Inflammatory macrophage treated with lipopolysaccharide for 4 hours (primary cell): ENCODE data around the gene PARD3B.
"Not testable (repeated sequence)": the region's sequence is repeated elsewhere in the genome, so short reads cannot be mapped to it uniquely, and the experiment has no call there.

Experiments used
- DNase-seq: peaks from one replicate; pipeline ENCODE4 v3.0.0-alpha.2; 2020

PARD3B gene

GRCh38 chr2:205169464-205169863 is 624.2 kb downstream of the PARD3B start:
- DNase-seq = no peak

- DNase-seq = no peak
These were observed 625.1 kb downstream of the PARD3B start for GRCh38 chr2:205170399-205170798.

DNA sequence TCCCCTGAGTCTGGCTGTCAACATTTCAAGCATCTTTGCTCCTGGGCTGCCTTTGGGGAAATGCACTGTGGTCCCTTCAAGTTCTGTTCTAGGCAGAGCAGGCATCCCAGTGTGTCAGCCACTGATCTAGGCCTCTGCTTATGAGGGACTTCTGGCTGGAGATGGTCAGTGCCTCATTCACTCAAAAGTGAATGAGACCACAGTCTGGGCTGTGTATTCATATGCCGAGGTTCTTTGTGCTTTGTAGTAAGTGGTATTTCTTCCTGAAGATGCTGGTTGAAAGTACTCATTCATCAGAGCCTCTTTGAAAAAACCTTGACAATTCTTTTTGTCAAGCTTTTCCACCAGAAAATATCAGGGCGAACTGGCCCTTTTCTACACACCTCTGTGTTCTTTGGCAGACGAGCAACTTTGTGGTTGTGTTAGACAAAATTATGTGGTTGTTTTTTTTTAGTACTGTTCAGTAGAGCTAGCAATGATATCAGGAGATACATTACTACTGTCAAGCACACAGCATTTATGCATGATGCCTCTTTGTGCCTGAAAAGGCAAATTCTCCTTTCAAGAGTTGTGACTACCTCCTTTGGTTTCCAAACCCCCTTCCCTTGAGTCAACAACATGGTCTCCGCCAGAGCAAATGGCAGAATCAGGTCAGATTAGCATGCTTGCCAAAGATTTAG is 626.1 kb downstream of the PARD3B start:
- no peak for DNase-seq

DNA sequence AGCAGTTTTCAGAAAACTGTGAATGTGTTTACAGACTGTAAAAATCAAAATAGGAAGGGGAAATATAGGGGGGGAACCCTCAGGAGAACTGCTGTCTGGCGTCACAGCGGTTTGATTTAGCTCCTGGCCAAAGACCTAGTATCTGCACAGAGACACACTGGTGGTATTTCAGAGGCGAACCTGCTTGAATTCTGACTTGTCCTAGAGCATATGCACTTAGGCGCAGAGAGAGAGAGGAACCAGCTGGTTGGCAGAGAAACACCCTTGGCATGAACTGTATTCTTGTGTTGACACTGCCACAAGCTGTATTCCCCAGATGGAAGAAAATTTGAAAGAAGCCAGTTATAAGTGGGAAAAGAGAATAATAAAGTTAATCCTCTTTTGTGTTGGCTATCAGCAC is 630.6 kb downstream of the PARD3B start:
- DNase-seq = no peak

DNA sequence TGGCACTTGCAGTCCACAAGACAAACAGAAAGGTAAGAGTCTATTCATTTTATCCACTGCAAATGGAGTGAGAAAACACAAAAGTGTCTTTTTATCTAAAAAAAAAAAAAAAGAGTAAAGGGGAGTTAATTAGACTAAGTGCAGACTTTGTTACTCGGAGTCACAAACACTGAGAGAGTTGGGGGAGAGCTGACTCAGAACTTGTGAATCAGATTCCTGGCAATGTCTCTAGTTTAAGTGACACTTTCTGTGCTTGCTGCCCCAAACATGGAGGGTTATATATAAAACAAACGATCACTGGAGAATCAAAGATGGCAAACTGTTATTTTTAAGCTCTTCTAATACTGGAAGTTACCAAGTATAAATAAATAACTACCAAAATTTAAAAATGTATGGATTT is 631.3 kb downstream of the PARD3B start:
- no peak for DNase-seq

GRCh38 chr2:205177546-205177945 is 632.3 kb downstream of the PARD3B start:
- no peak for DNase-seq

DNA sequence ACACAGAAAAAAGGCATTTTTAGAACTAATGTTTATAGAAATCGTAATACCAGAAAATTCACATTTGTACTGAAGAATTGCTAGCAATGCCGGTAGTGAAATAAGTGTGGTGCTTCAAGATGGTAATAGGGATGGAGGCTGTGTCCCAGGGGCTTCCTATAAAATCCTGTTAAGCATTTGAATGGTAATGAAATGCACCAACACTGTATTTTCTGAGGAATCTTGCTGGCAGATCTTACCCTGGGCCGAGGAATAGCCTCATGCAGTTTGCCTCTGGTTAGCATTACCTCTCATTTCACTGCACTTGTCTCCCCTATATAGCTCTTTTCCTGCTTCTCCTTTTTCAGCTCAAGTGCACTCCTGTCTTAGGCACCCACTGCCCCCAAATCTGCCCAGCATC is 635.5 kb downstream of the PARD3B start:
- DNase-seq = no peak

- no peak for DNase-seq
These were observed 642.5 kb downstream of the PARD3B start for GRCh38 chr2:205187731-205188130.

DNA sequence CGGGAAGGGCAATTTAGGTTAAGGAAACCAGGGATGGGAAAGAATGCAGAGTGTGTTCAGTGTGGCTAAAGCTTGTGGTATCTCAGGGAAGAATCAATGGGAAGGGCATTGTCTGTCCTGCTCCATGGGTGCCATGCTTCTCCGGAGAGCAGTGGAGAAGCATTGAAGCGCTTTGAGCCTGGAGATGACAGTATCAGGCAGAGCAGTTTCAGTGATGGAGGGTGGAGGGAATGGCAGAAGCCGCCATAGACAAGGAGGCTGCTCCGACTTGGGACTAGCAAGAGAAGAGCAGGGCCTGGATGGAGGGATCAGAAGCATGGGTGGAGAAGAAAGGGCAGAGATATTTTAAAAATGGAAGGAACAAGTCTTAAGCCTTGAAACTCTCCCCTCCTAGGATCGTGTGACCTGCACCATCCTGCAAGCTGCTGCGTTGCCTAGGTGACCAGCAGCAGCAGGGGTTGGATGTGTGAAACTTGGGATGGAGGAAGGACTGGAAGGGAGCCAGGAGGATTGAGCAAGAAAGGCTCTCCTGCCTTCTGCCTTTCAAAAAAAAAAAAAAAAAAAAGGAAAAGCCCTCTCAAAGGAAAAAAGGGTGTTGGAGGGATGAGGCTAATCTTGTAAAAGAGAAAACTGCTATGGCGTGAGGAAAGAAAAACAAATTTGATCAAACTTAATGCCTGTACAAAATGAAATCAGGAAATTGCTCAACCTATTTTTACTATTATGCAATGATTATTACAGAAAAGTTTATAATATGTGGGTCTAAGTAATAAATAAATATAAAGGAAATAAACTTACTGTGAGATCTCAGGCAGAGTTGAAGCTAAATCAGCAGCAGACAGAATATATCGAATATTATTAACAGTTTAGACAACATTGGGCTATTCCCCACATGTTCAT is 643.2 kb downstream of the PARD3B start:
- no peak for DNase-seq

DNA sequence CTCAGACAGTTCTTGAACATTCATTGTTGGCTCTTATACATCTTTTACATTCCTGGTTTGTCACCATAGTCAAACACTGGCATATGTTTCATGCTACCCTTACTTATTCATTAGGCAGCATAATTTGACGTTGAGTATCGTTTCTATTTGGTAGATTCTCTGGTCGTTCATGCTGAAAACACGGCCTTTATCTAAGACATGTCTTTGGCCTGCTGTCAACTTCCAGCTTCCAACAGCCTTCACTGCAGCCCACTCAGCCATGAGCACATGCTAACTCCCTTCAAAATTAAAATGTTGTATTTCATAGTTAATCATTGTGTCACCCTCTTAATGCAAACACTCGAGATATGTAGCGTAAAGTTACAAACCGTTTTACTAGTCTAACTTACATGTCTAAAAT is 644.0 kb downstream of the PARD3B start:
- DNase-seq = no peak

GRCh38 chr2:205190528-205190927 is 645.3 kb downstream of the PARD3B start:
- no peak for DNase-seq

DNA sequence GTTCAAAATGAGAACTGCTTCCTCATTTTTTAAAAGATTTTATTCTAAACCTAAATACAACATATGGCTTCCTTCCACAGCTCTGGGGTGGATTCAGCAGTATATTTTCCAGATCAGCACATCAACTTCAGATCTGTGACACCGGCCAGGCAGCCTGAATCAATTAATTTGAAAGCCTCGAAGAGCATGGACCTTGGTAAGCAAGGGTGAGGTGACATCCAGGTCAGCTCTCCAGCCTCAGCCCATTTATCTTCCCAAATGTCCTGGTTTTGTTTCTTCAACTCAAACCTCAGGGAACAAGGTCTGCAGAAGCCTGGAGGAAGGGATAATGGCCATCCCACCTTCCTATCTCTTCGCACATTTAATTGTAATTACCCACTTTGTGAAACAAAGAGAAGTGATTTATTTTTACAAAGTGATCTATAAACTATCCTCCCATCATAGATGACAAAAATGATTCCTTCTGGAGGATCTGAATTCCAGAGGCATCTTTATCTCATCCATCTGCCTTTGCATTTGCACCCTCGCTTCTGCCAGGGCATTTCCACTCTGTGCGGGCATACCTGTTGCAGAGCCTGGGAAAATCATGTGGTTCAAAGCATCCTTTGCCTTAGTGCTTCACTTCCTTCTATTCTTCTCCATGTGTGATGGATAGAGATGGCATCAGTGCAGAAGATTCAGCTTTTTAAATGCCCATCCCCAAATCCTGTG is 648.0 kb downstream of the PARD3B start:
- no peak for DNase-seq

DNA sequence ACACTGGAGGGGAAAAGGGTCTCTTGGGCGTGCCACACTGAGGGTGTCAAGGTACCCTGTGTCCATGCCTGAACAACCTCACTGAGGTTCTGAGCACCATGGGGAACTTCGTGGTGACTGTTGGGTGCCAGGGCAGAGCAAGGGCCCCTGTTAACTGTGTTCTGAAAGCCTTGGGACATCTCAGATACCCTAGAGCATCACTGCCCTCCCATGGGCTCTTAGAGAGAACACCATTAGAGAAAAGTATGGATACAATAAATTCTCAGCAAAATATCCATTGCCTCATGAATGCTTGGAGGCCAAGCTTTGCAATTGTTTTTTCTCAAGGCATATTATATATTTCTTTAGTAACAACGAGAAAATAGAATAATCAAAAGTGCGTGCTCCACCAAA is 648.6 kb downstream of the PARD3B start:
- DNase-seq = no peak

DNA sequence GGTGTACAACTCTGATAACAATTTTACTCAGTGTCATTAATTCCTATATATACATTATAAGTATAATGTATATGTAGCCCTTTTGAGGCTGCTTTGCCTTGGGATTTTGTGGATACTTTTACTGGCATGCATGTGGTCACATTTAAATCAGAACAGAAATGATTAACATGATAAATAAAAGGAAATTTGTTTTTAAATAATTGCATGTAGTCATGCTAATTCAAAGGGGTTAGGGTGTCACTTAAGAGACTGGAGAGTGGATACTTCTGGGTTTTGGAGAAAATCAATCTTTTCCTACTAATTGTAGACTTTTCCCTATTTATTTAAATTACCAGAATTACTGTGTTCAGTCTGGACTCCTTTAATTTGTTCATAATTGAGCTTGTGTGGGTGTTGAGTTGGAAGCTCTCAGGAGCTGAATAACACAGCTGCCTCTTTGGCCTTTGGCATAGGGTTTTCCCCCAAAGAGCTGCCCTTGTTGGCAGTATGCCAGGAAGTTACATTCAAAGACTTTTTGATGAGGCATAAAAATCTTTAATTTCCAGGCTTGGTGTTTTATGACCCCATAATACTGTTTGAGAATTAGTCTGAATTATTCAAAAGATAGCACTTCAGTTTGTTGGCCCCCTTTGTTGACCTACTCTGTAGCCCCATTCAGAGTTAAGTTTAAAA is 652.3 kb downstream of the PARD3B start:
- DNase-seq = no peak

DNA sequence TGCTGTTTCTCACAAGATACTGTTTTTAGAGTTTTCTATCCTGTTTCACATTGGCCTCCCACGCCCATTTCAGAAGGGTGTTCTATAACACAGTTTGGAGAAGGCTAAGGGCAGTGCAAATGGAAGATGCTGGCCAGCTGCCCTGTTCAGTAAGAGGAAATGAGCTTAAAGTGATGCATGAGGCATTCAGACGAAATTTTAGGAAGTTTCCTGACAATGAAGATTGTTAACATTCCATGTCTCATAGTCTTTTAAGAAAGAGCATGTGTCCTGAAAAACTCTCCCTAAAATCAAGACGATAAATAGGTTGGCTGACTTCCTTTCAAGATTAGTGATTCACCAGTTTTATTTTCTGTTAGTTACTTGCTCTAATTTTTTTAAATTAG is 652.9 kb downstream of the PARD3B start:
- no peak for DNase-seq

DNA sequence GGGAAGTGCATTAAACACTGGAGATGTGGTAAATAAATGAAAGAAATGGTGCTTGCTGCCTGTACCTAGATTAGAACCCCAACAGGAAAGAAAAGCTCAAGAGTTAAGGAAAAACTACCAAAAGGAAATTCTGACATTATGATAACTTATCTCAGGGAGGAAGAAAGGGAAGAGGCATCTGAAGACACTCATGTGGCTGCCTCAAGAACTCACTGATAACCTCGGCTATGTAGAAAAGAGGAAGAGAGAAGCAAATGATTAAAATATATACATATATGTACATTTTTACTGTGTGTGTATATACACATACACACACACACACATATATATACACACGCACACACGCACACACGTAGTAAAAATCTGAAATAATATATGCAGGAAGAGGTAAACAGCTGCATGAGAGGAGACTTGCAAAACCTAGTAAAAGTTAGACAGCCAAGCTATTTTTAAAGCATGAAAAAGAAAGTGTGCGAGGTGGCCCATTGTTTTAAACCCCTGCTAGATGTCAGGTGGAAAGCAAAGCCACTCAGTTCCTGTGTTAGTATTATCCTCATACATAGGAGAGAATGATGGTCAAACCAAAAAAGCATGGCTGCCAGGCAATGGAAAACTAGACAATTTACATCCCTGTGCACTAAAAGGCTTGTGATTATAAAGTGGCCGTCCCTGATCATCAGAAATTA is 654.0 kb downstream of the PARD3B start:
- no peak for DNase-seq

DNA sequence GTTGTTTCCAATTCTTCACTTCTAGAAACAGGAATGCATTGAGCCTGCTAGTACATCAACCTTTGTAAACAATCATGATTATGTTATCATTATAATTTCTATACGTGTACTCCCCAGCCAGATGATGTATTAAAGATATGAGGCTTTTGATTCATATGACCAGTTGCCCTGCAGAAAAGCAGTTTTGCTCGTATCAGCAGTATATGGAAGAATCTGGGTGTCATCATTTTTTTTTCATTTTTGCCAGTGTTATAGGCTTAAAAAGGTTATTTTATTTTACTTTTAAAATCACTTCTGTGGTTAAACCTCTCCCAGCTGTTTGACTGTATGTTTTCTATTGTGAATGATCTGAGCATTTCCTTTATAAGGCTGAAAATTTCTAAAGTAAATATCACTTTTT is 665.2 kb downstream of the PARD3B start:
- DNase-seq = no peak

DNA sequence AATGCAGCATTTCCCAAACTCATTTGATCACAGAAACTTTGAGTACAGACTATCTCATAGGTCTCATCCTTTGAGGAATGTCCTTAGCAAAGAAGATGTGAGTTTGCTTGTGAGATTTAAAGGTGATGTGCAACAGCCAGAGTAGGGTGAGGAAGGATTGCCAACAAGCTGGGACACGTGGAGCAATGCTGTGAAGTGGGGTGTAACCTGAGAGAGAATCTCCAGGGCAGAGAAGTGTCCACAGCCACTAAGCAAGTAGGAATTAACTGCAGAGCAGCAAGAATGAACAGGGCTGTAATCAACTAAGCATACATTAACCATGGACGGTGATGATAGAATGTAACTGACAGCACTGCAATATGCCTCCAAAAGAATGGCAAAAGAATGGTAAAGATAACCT is 667.1 kb downstream of the PARD3B start:
- no peak for DNase-seq

GRCh38 chr2:205216092-205216491 is 670.8 kb downstream of the PARD3B start:
- no peak for DNase-seq

- no peak for DNase-seq
These were observed 671.3 kb downstream of the PARD3B start for GRCh38 chr2:205216580-205216979.

GRCh38 chr2:205217004-205217403 is 671.7 kb downstream of the PARD3B start:
- no peak for DNase-seq

- DNase-seq = no peak
These were observed 672.8 kb downstream of the PARD3B start for GRCh38 chr2:205218056-205218455.

GRCh38 chr2:205218816-205219215 is 673.5 kb downstream of the PARD3B start:
- not testable (repeated sequence) for DNase-seq
